B cell (primary cell): ENCODE data around the gene PRUNE2. TPM values are rescaled to one million over a fixed set of nuclear protein-coding genes. Genes with fewer than 3 reads are reported as not detected.

Source experiments
- ATAC-seq: fragments of 200-7000 bp; cut with Tn5 transposase; one replicate; pipeline ENCODE4 v1.10.0; 2021; ENCODE audit warnings: low read depth, mild to moderate bottlenecking, moderate number of reproducible peaks, moderate library complexity
- CTCF ChIA-PET: fragments of 350-600 bp; sonication (Branson Sonifier 250); formaldehyde crosslinking; loops from one replicate; lab custom pipeline; 2021; ENCODE audit warnings: antibody characterized with exemption, inconsistent platforms; lab: Charles Lee
- POLR2A ChIA-PET: fragments of 350-600 bp; sonication (Branson Sonifier 250); formaldehyde crosslinking; loops from one replicate; lab custom pipeline; 2021; ENCODE audit warnings: antibody characterized with exemption; lab: Charles Lee
- DNase-seq: peaks from one replicate; pipeline ENCODE4 v3.0.0; 2013
- H2AFZ ChIP-seq: 2 replicates; pipeline ENCODE4 v1.6.1; 2012; ENCODE audit warnings: mild to moderate bottlenecking, low read depth, low read length; ENCODE audit not compliant: insufficient read depth, poor library complexity, severe bottlenecking
- H3K27ac ChIP-seq, 2 donors: 1 replicate in 1 of 2; 2 replicates in 1 of 2; pipeline ENCODE4 v1.5.1; 2012 to 2013; ENCODE audit warnings: low read length in 2 of 2, mild to moderate bottlenecking in 2 of 2, moderate library complexity in 1 of 2
- H3K27me3 ChIP-seq, 4 experiments: fragments of 200-600 bp in 1 of 4; sonication (generic) in 1 of 4; replicated peaks in 1 of 4; 1 replicate in 2 of 4; 2 replicates in 2 of 4; pipeline versions ENCODE4 v1.6.1 to v1.7.0; 2013 to 2016; ENCODE audit warnings: low read length in 3 of 4, mild to moderate bottlenecking in 2 of 4, mixed read lengths in 1 of 4, moderate library complexity in 1 of 4; ENCODE audit not compliant: insufficient read depth in 4 of 4, control insufficient read depth in 3 of 4; ENCODE audit errors: control extremely low read depth in 1 of 4
- H3K36me3 ChIP-seq, 2 experiments: replicated peaks in 1 of 2; 1 replicate in 1 of 2; 2 replicates in 1 of 2; pipeline versions ENCODE4 v1.6.1 to v1.7.1; 2013; ENCODE audit warnings: low read length in 1 of 2; ENCODE audit not compliant: insufficient read depth in 2 of 2, control insufficient read depth in 1 of 2; ENCODE audit errors: control extremely low read depth in 1 of 2, extremely low read depth in 1 of 2
- H3K4me1 ChIP-seq, 2 donors: fragments of 200-600 bp in 1 of 2; sonication (generic) in 1 of 2; 1 replicate in 1 of 2; 2 replicates in 1 of 2; pipeline versions ENCODE4 v1.5.1 to v1.6.1; 2013 to 2017; ENCODE audit warnings: low read length in 2 of 2; ENCODE audit not compliant: control insufficient read depth in 2 of 2, insufficient read depth in 2 of 2
- H3K4me2 ChIP-seq: replicated peaks from 2 replicates; pipeline ENCODE3; 2012; ENCODE audit warnings: mild to moderate bottlenecking, low read depth, low read length; ENCODE audit not compliant: poor library complexity, severe bottlenecking
- H3K4me3 ChIP-seq, 5 experiments: fragments of 200-600 bp in 1 of 5; sonication (generic) in 1 of 5; 1 replicate in 3 of 5; 2 replicates in 2 of 5; pipeline versions ENCODE4 v1.5.1 to v1.7.0; 2011 to 2016; ENCODE audit warnings: low read length in 4 of 5, mild to moderate bottlenecking in 4 of 5, low read depth in 2 of 5, control low read depth in 1 of 5, moderate library complexity in 1 of 5; ENCODE audit not compliant: insufficient read depth in 1 of 5; ENCODE audit errors: control extremely low read depth in 1 of 5, extremely low read depth in 1 of 5
- H3K79me2 ChIP-seq: fragments of 200-600 bp; sonication (generic); one replicate; pipeline ENCODE4 v1.6.0; 2016; ENCODE audit warnings: low read length; ENCODE audit not compliant: control insufficient read depth, insufficient read depth
- H3K9ac ChIP-seq: fragments of 200-600 bp; sonication (generic); 2 replicates; pipeline ENCODE4 v1.6.1; 2017; ENCODE audit warnings: mild to moderate bottlenecking, low read length, moderate library complexity
- H3K9me3 ChIP-seq, 3 donors: one replicate each; pipeline versions ENCODE4 v1.6.1 to v1.7.1; 2013; ENCODE audit warnings: low read length in 2 of 3; ENCODE audit not compliant: control insufficient read depth in 2 of 3, insufficient read depth in 1 of 3; ENCODE audit errors: control extremely low read depth in 1 of 3
- H4K20me1 ChIP-seq: 2 replicates; pipeline ENCODE4 v1.6.0; 2012; ENCODE audit warnings: mild to moderate bottlenecking, low read length; ENCODE audit not compliant: insufficient read depth, control insufficient read depth, poor library complexity, severe bottlenecking
- H3K27ac Mint-ChIP-seq: one replicate; pipeline ENCODE4 v1.8.0; 2021; ENCODE audit warnings: mixed read lengths
- H3K27me3 Mint-ChIP-seq: one replicate; pipeline ENCODE4 v1.8.0; 2021; ENCODE audit warnings: mixed read lengths
- H3K4me1 Mint-ChIP-seq: one replicate; pipeline ENCODE4 v1.8.0; 2021; ENCODE audit warnings: mixed read lengths
- H3K4me3 Mint-ChIP-seq: one replicate; pipeline ENCODE4 v1.8.0; 2021; ENCODE audit warnings: mixed read lengths
- H3K9me3 Mint-ChIP-seq: one replicate; pipeline ENCODE4 v1.8.0; 2022; ENCODE audit warnings: mixed read lengths; ENCODE audit not compliant: insufficient read depth
- CTCF ChIP-seq: fragments of 200-600 bp; IDR thresholded peaks from one replicate; pipeline ENCODE4 v1.8.0; 2022; ENCODE audit warnings: antibody characterized with exemption, mild to moderate bottlenecking
- EZH2 ChIP-seq: IDR thresholded peaks from 2 replicates; pipeline ENCODE4 v1.6.1; 2012; ENCODE audit warnings: borderline replicate concordance, low read depth, mild to moderate bottlenecking, moderate library complexity, low read length; ENCODE audit not compliant: insufficient read depth, poor library complexity, severe bottlenecking
- WGBS: methylation state at CpG from one replicate; pipeline ENCODE4 v1.1.5; 2013; ENCODE audit warnings: missing lambda C conversion rate; ENCODE audit not compliant: insufficient coverage; 5-methylcytosine and 5-hydroxymethylcytosine counted together
- intact Hi-C: fragments of 100-400 bp; cut with micrococcal nuclease; formaldehyde crosslinking; loops from one replicate; pipeline ENCODE4 v1.10.0; 2022
- polyA plus RNA-seq: library from polyadenylated mRNA; depleted of rRNA; stranded (reverse); fragments of >200 nt; gene quantifications from 2 replicates; pipeline ENCODE4 v1.2.3, GENCODE V29; 2012
- total RNA-seq, 2 donors: library from RNA; stranded (reverse); fragments of 120-200 nt in 1 of 2; gene quantifications; 1 replicate in 1 of 2; 2 replicates in 1 of 2; pipeline versions ENCODE4 v1.2.3 to v1.2.4, GENCODE V29; 2013 to 2022

The PRUNE2 gene
- total and polyA plus RNA-seq, 2 donors (not counting 1 experiment from before 2014, with no cell fraction given), result 0.12 TPM; not detected in 1

DNA sequence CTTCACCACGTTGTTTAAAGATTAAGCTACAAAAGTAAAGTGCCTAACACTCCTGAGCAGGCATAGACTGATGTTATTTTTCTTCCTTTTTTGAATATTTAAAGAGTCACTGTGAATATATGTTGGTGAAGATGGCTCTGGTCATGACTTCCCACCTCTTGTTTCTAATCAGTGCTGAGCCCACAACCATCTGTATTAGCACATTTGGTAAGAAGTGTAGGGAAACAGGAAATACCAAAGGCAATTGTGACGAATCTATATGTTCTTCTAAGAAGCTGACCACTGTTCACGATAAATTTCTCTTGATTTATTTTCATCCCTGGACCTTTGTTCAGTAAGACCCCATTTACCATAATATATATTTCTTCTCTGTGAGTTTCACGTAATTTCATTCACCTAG, 249.9 kb downstream of the PRUNE2 start:
- DNase-seq, result no peak
- Histone ChIP-seq H3K27me3 (no peaks in the 10 kb centered on the region), H3K36me3 (no peaks in the 10 kb centered on the region), H3K4me1 (peaks cover 30 to 47% of the 10 kb centered on the region in 2 donors), H2AFZ (no peak overlapping the region), H3K4me2 (no peak overlapping the region), H3K79me2 (no peaks in the 10 kb centered on the region), H4K20me1 (no peaks in the 10 kb centered on the region), H3K9me3 (no peaks in the 10 kb centered on the region), H3K4me3 (no peak overlapping the region), H3K9ac (no peak overlapping the region), H3K27ac (no peak overlapping the region)
- ChIA-PET CTCF (interaction anchor here (0.6 to 8.2 kb wide), 6 partner anchors 13 to 254 kb away, joined by 3 to 151 read pairs (median 14); partner anchors contain the start of gene GCNT1), POLR2A (no interaction called here)
- Mint-ChIP-seq H3K27me3 (peaks cover 3% of the 10 kb centered on the region), H3K27ac (no peak overlapping the region), H3K4me3 (no peak overlapping the region), H3K4me1 (peaks cover 55% of the 10 kb centered on the region), H3K9me3 (no peaks in the 10 kb centered on the region)
- no peak for ATAC-seq
- TF ChIP-seq CTCF, result no peak
- no CpG with 5 or more reads among the region's 4 CpGs for WGBS
- intact Hi-C loops, result loop anchor here (5.0 kb wide), 1 partner anchor 46 kb away; no protein-coding TSS in a partner anchor

DNA sequence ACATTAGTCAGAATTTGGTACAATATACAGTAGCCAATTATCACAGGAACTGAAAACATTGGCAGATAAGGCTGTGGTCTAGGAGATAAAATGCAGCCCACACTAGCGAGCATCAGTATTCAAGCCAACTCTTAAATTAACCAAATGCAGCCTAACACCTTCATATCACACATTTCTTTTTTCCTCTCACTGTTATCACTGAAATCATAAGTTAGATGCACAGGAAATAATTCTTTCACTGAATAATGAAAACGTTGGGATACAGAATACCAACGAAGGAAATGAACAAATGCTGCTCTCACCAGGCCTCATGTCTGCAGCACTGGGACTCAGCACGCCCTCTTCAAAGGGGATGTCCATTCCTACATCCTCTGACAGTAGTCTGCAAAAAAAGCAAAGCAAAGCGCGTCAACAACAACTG, 250.8 kb downstream of the PRUNE2 start:
- Mint-ChIP-seq H3K4me3 (no peak overlapping the region), H3K9me3 (no peaks in the 10 kb centered on the region), H3K27ac (no peak overlapping the region), H3K27me3 (peaks cover 3% of the 10 kb centered on the region), H3K4me1 (peaks cover 60% of the 10 kb centered on the region)
- H3K36me3 ChIP-seq, result no peaks in the 10 kb centered on the region
- no peak overlapping the region for H2AFZ ChIP-seq
- peaks cover 35 to 53% of the 10 kb centered on the region in 2 donors for H3K4me1 ChIP-seq
- ATAC-seq (no peak), DNase-seq (no peak)
- intact Hi-C loops, result loop anchor here (5.0 kb wide), 1 partner anchor 47 kb away; no protein-coding TSS in a partner anchor
- no peaks in the 10 kb centered on the region for H3K27me3 ChIP-seq
- no peak overlapping the region for H3K27ac ChIP-seq
- ChIA-PET CTCF (interaction anchor here (1.3 to 7.4 kb wide), 2 partner anchors 12 to 196 kb away, joined by 4 to 88 read pairs; partner anchors contain the start of gene GCNT1), POLR2A (no interaction called here)
- H3K4me2 ChIP-seq, result no peak overlapping the region
- 80% methylated on average over 3 of the region's 6 CpGs for WGBS
- H3K9me3 ChIP-seq, result no peaks in the 10 kb centered on the region
- no peaks in the 10 kb centered on the region for H4K20me1 ChIP-seq
- H3K9ac ChIP-seq, result no peak overlapping the region
- TF ChIP-seq EZH2 (no peak), CTCF (no peak)
- no peak overlapping the region for H3K4me3 ChIP-seq
- no peaks in the 10 kb centered on the region for H3K79me2 ChIP-seq
